Measurements from ENCODE around the gene SPATA31C1. TPM values are rescaled to one million over a fixed set of nuclear protein-coding genes. Genes with fewer than 3 reads are reported as not detected.

The SPATA31C1 gene
- total RNA-seq, 5 donors from 2014 or later (not counting 1 experiment from before 2014, with no cell fraction given), result not detected

DNA sequence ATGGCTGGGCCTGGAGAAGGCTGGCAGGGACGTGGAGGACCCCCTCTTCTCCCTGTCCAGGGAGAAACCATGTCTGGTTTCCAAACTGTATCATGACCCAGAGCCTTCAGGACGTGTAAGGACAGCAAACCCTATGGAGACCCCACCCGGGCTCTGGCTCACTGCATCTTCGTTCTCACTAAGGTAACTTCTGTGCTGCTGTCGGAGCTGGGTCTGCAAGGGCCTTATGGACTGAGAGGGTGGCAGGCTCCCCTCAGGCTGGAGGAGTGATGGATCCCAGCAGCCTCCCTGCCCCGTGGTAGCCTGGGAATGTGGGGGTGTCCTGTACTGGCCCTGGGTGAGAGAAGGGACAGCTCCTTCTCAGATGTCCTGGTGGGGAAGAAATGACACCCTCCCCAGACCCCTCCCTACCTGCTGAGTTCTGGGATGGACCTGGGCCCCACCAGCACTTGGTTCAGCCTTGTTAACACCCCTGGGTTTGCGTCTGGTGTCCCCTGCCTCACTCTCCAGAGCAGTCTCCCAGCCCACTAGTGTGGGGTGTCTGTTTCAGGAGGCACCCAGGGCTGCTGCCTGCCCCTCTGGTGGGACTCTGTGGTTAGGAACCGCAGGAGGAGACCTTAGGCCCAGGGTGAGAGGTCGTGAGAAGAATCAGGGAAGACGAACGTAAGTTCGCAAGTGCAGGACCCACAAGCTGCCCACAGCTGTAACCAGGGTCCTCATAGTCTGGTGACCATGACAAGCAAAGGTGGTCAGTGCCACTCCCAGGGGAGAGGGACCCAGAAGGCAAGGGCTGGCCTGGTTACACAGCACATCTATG, 28.5 kb upstream of the SPATA31C1 start:
- H3K9me3 ChIP-seq, result no peaks in the 10 kb centered on the region
- 80% methylated on average over 10 of the region's 12 CpGs for WGBS (ENCODE audit: insufficient coverage)
- ATAC-seq (replicated peaks in 1 of 4), result no peak

DNA sequence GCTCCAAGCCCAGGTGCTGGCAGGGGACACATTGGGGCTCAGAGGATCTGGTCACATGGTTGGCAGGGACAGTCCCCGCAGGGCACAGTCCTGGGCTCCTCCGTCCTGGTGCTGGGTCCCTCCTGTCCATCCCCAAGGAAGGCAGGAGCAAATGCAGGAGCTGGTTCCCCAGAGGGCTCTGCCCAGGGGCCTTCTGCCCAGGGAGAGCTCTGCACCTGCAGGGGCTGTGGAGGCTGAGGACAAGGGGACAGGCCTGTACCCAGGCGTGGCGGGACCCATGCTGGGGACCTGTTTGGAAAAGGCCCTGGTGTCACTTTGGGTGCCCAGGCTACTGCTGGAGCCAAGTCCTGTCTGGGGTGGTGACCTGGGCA, 27.9 kb upstream of the SPATA31C1 start:
- Histone ChIP-seq H3K4me1 (ENCODE audit: control insufficient read depth in 1 of 2, extremely low read depth in 1 of 2, insufficient read depth in 2 of 2, low read length in 2 of 2) (peaks cover 0 to 1% of the 10 kb centered on the region in 2 experiments), H3K4me3 (ENCODE audit: control insufficient read depth in 1 of 2, extremely low read depth in 1 of 2, low read length in 1 of 2) (no peak overlapping the region), H3K27me3 (replicated peaks in 1 of 2; ENCODE audit: control insufficient read depth in 2 of 2, extremely low read depth in 1 of 2, insufficient read depth in 2 of 2, low read length in 1 of 2) (peaks cover 0 to 28% of the 10 kb centered on the region in 2 experiments), H3K27ac (ENCODE audit: low read length) (no peak overlapping the region), H3K36me3 (ENCODE audit: control insufficient read depth in 2 of 2, extremely low read depth in 1 of 2, insufficient read depth in 1 of 2, low read length in 1 of 2) (no peaks in the 10 kb centered on the region), H3K9me3 (no peaks in the 10 kb centered on the region)
- Mint-ChIP-seq H3K4me3 (no peak overlapping the region), H3K27ac (no peak overlapping the region), H3K27me3 (peaks cover 0 to 13% of the 10 kb centered on the region in 2 donors), H3K4me1 (no peaks in the 10 kb centered on the region), H3K36me3 (no peaks in the 10 kb centered on the region), H3K9me3 (peaks cover 0 to 4% (median 3%) of the 10 kb centered on the region in 3 donors)
- ATAC-seq (replicated peaks in 1 of 4) (no peak), DNase-seq (no peak)
- WGBS (ENCODE audit: insufficient coverage), result 87% methylated on average over 4 of the region's 4 CpGs
- ChIA-PET CTCF (no interaction called here), POLR2A (no interaction called here)

More for the DNA sequence above, 28.5 kb upstream of the SPATA31C1 start:
- H3K4me3 ChIP-seq (ENCODE audit: control insufficient read depth in 1 of 2, extremely low read depth in 1 of 2, low read length in 1 of 2), result no peak overlapping the region
- H3K27ac ChIP-seq (ENCODE audit: low read length), result no peak overlapping the region
- H3K36me3 Mint-ChIP-seq, result no peaks in the 10 kb centered on the region
- POLR2A ChIA-PET, result no interaction called here
- CTCF ChIA-PET, result no interaction called here
- H3K9me3 Mint-ChIP-seq, result peaks cover 0 to 4% (median 3%) of the 10 kb centered on the region in 3 donors
- no peak overlapping the region for H3K27ac Mint-ChIP-seq
- H3K4me3 Mint-ChIP-seq, result no peak overlapping the region
- no peak for DNase-seq
- no peaks in the 10 kb centered on the region for H3K4me1 Mint-ChIP-seq
- no peaks in the 10 kb centered on the region for H3K4me1 ChIP-seq (ENCODE audit: control insufficient read depth in 1 of 2, extremely low read depth in 1 of 2, insufficient read depth in 2 of 2, low read length in 2 of 2)
- peaks cover 0 to 9% of the 10 kb centered on the region in 2 donors for H3K27me3 Mint-ChIP-seq
- no peaks in the 10 kb centered on the region for H3K36me3 ChIP-seq (ENCODE audit: control insufficient read depth in 2 of 2, extremely low read depth in 1 of 2, insufficient read depth in 1 of 2, low read length in 1 of 2)
- peaks cover 0 to 26% of the 10 kb centered on the region in 2 experiments for H3K27me3 ChIP-seq (replicated peaks in 1 of 2; ENCODE audit: control insufficient read depth in 2 of 2, extremely low read depth in 1 of 2, insufficient read depth in 2 of 2, low read length in 1 of 2)

DNA sequence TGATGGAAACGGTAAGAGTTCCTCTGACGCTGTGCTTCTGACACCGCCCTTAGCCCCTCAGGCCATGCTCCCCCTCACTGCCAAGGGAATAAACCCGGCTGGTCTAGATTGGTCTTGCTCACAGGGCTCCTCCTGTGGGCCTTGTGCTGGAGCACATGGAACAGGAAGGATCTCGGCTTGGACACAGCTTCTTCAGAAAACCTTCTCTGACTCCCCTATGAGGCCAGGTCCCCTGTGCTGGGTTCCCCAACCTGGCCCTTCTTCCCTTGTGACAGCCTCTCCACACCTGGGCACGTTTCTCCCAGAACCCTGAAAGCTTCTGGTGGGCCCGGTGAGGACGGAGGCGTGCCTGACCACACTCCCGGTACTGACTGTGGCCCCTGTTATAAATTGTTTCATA, 26.9 kb upstream of the SPATA31C1 start:
- no peaks in the 10 kb centered on the region for H3K4me1 Mint-ChIP-seq
- Histone ChIP-seq H3K27ac (ENCODE audit: low read length) (no peak overlapping the region), H3K9me3 (no peaks in the 10 kb centered on the region), H3K36me3 (ENCODE audit: control insufficient read depth in 2 of 2, extremely low read depth in 1 of 2, insufficient read depth in 1 of 2, low read length in 1 of 2) (no peaks in the 10 kb centered on the region), H3K27me3 (replicated peaks in 1 of 2; ENCODE audit: control insufficient read depth in 2 of 2, extremely low read depth in 1 of 2, insufficient read depth in 2 of 2, low read length in 1 of 2) (peaks cover 0 to 23% of the 10 kb centered on the region in 2 experiments), H3K4me1 (ENCODE audit: control insufficient read depth in 1 of 2, extremely low read depth in 1 of 2, insufficient read depth in 2 of 2, low read length in 2 of 2) (peaks cover 0 to 3% of the 10 kb centered on the region in 2 experiments), H3K4me3 (ENCODE audit: control insufficient read depth in 1 of 2, extremely low read depth in 1 of 2, low read length in 1 of 2) (no peak overlapping the region)
- 91% methylated on average over 5 of the region's 10 CpGs for WGBS (ENCODE audit: insufficient coverage)
- CTCF ChIA-PET, result interaction anchor here in 1 of 2 donors (0.5 kb wide), 1 partner anchor 502 kb away, joined by 6 read pairs; no protein-coding TSS in a partner anchor
- ATAC-seq (replicated peaks in 1 of 4) (no peak), DNase-seq (no peak)
- H3K27me3 Mint-ChIP-seq, result peaks cover 0 to 9% of the 10 kb centered on the region in 2 donors
- POLR2A ChIA-PET, result no interaction called here
- no peak overlapping the region for H3K4me3 Mint-ChIP-seq
- H3K9me3 Mint-ChIP-seq, result peaks cover 0 to 4% (median 3%) of the 10 kb centered on the region in 3 donors
- H3K36me3 Mint-ChIP-seq, result no peaks in the 10 kb centered on the region
- H3K27ac Mint-ChIP-seq, result no peak overlapping the region

DNA sequence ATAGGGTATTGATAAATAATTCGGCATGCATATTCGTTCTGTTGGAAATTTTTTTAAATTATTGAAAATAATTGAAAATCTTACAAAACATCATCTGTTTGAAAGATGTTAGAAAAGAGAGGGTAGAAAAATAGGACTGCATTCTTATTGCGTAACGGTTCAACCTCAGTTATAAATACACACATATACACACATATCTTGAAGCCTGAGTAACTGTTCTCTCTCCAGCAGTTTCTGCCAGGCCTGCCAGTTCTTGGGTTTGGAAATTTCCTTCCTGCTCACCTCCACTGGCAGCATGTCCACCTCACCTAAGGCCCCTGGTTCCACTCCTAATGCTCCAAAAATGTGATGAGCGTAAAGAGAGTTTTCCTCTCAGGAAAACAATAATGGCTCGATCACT, 26.0 kb upstream of the SPATA31C1 start:
- Histone ChIP-seq H3K36me3 (ENCODE audit: control insufficient read depth in 2 of 2, extremely low read depth in 1 of 2, insufficient read depth in 1 of 2, low read length in 1 of 2) (no peaks in the 10 kb centered on the region), H3K27me3 (replicated peaks in 1 of 2; ENCODE audit: control insufficient read depth in 2 of 2, extremely low read depth in 1 of 2, insufficient read depth in 2 of 2, low read length in 1 of 2) (peaks cover 0 to 15% of the 10 kb centered on the region in 2 experiments), H3K9me3 (no peaks in the 10 kb centered on the region), H3K4me1 (ENCODE audit: control insufficient read depth in 1 of 2, extremely low read depth in 1 of 2, insufficient read depth in 2 of 2, low read length in 2 of 2) (peaks cover 0 to 3% of the 10 kb centered on the region in 2 experiments), H3K27ac (ENCODE audit: low read length) (no peak overlapping the region), H3K4me3 (ENCODE audit: control insufficient read depth in 1 of 2, extremely low read depth in 1 of 2, low read length in 1 of 2) (no peak overlapping the region)
- no peaks in the 10 kb centered on the region for H3K36me3 Mint-ChIP-seq
- ATAC-seq (replicated peaks in 1 of 4), result no peak
- no peaks in the 10 kb centered on the region for H3K4me1 Mint-ChIP-seq
- ChIA-PET POLR2A (no interaction called here), CTCF (no interaction called here)
- no CpG with 5 or more reads among the region's 6 CpGs for WGBS (ENCODE audit: insufficient coverage)
- H3K9me3 Mint-ChIP-seq, result peaks cover 0 to 4% (median 3%) of the 10 kb centered on the region in 3 donors
- no peak overlapping the region for H3K27ac Mint-ChIP-seq
- H3K4me3 Mint-ChIP-seq, result no peak overlapping the region
- no peak for DNase-seq
- H3K27me3 Mint-ChIP-seq, result peaks cover 0 to 7% of the 10 kb centered on the region in 2 donors

DNA sequence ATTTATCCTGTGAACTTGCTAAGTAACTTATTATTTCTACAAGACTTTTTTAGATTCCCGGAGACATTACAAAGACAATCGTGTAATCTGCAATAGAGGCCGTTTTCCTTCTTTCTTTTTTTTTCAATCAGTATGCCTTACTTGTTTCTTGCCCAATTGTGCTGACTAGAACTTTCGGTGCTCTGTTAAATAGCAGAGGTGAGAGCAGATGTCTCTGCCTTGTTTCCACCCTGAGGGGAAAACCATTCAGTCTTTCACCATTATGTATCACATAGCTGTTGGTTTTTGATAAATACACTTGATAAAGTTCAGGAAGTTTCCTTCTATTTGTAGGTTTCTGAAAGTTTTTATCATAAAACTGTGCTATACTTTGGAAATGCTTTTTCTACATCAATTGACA, 24.8 kb upstream of the SPATA31C1 start:
- Histone ChIP-seq H3K27ac (ENCODE audit: low read length) (no peak overlapping the region), H3K4me3 (ENCODE audit: control insufficient read depth in 1 of 2, extremely low read depth in 1 of 2, low read length in 1 of 2) (no peak overlapping the region), H3K27me3 (replicated peaks in 1 of 2; ENCODE audit: control insufficient read depth in 2 of 2, extremely low read depth in 1 of 2, insufficient read depth in 2 of 2, low read length in 1 of 2) (peaks cover 0 to 15% of the 10 kb centered on the region in 2 experiments), H3K9me3 (no peaks in the 10 kb centered on the region), H3K4me1 (ENCODE audit: control insufficient read depth in 1 of 2, extremely low read depth in 1 of 2, insufficient read depth in 2 of 2, low read length in 2 of 2) (peaks cover 0 to 3% of the 10 kb centered on the region in 2 experiments), H3K36me3 (ENCODE audit: control insufficient read depth in 2 of 2, extremely low read depth in 1 of 2, insufficient read depth in 1 of 2, low read length in 1 of 2) (no peaks in the 10 kb centered on the region)
- H3K27me3 Mint-ChIP-seq, result peaks cover 7 to 9% of the 10 kb centered on the region in 2 donors
- peaks cover 0 to 13% (median 9%) of the 10 kb centered on the region in 3 donors for H3K9me3 Mint-ChIP-seq
- ChIA-PET CTCF (interaction anchor here in 1 of 2 donors (0.6 kb wide), 1 partner anchor 665 kb away, joined by 3 read pairs; no protein-coding TSS in a partner anchor), POLR2A (no interaction called here)
- ATAC-seq (replicated peaks in 1 of 4), result no peak
- no peak overlapping the region for H3K27ac Mint-ChIP-seq
- no peaks in the 10 kb centered on the region for H3K4me1 Mint-ChIP-seq
- no peak for DNase-seq
- H3K36me3 Mint-ChIP-seq, result no peaks in the 10 kb centered on the region
- no peak overlapping the region for H3K4me3 Mint-ChIP-seq
- WGBS (ENCODE audit: insufficient coverage), result 100% methylated on average over 2 of the region's 4 CpGs

DNA sequence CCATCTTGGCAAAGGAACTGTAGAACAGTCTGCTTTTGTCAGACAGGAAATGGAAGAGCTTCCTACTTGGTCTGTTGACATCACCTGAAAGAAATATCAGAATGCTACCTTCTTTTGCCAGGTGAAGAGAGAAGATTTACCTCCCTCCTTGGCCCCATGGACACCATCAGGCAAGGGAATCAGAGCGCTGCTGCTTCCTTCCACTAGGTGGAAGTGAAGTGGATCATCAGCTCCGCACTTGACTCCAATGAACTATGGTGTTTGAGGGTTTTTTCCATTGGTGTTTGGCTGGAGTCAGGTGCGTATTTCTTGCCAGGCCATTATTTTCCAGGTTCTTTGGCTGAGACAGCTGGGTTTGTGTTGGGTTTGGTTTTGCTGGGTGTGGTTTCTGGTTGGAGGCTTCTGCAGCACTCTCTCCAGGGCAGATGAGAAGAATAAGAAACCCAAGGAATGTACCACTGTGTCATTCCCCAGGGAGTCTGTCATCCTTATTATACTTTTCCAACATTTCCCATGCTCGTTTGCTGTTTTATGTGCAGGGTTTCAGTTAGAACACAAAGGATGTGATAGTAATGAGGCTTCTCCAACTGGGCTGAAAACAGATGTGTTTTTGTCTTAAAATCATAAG, 22.6 kb upstream of the SPATA31C1 start:
- no peak overlapping the region for H3K4me3 ChIP-seq (ENCODE audit: control insufficient read depth in 1 of 2, extremely low read depth in 1 of 2, low read length in 1 of 2)
- peaks cover 3% of the 10 kb centered on the region for H3K9me3 ChIP-seq
- Mint-ChIP-seq H3K36me3 (no peaks in the 10 kb centered on the region), H3K4me3 (no peak overlapping the region), H3K27ac (no peak overlapping the region), H3K4me1 (no peaks in the 10 kb centered on the region), H3K27me3 (peaks cover 13 to 18% of the 10 kb centered on the region in 2 donors), H3K9me3 (peaks cover 0 to 20% (median 12%) of the 10 kb centered on the region in 3 donors)
- peaks cover 0 to 3% of the 10 kb centered on the region in 2 experiments for H3K4me1 ChIP-seq (ENCODE audit: control insufficient read depth in 1 of 2, extremely low read depth in 1 of 2, insufficient read depth in 2 of 2, low read length in 2 of 2)
- POLR2A ChIA-PET, result no interaction called here
- WGBS (ENCODE audit: insufficient coverage), result 92% methylated on average over 2 of the region's 4 CpGs
- H3K27me3 ChIP-seq (replicated peaks in 1 of 2; ENCODE audit: control insufficient read depth in 2 of 2, extremely low read depth in 1 of 2, insufficient read depth in 2 of 2, low read length in 1 of 2), result peaks cover 0 to 8% of the 10 kb centered on the region in 2 experiments
- ATAC-seq (replicated peaks in 1 of 4) (no peak), DNase-seq (no peak)
- CTCF ChIA-PET, result no interaction called here
- H3K36me3 ChIP-seq (ENCODE audit: control insufficient read depth in 2 of 2, extremely low read depth in 1 of 2, insufficient read depth in 1 of 2, low read length in 1 of 2), result no peaks in the 10 kb centered on the region
- H3K27ac ChIP-seq (ENCODE audit: low read length), result no peak overlapping the region
